Mesothelial cell of epicardium (in vitro differentiated cells): ENCODE data around the gene CCDC159. TPM values are rescaled to one million over a fixed set of nuclear protein-coding genes. Genes with fewer than 3 reads are reported as not detected.

Experiments
- DNase-seq, 2 experiments: peaks; one replicate each; pipeline ENCODE4 v3.0.0; 2021; ENCODE audit warnings: low spot score in 2 of 2; ENCODE audit not compliant: unreplicated experiment in 2 of 2
- H3K27ac Mint-ChIP-seq: 2 replicates; pipeline ENCODE4 v1.8.0; 2021; ENCODE audit warnings: mixed read lengths
- H3K27me3 Mint-ChIP-seq: 2 replicates; pipeline ENCODE4 v1.8.0; 2021; ENCODE audit warnings: low read depth, mixed read lengths
- H3K36me3 Mint-ChIP-seq: 2 replicates; pipeline ENCODE4 v1.8.0; 2021; ENCODE audit warnings: mixed read lengths
- H3K4me1 Mint-ChIP-seq: 2 replicates; pipeline ENCODE4 v1.8.0; 2021; ENCODE audit warnings: mixed read lengths
- H3K4me3 Mint-ChIP-seq: 2 replicates; pipeline ENCODE4 v1.8.0; 2021; ENCODE audit warnings: mild to moderate bottlenecking, moderate library complexity, mixed read lengths
- H3K9me3 Mint-ChIP-seq: 2 replicates; pipeline ENCODE4 v1.8.0; 2021; ENCODE audit warnings: mixed read lengths
- total RNA-seq: library from RNA; stranded (reverse); gene quantifications from 3 replicates; pipeline ENCODE4 v1.2.1, GENCODE V29; 2021
- TF ChIP-seq, protein P1 (sequence below): fragments of 200-600 bp; sonication (generic); IDR thresholded peaks from one replicate; pipeline ENCODE4 v1.5.0; 2021; ENCODE audit warnings: antibody characterized with exemption; ENCODE audit not compliant: unreplicated experiment

The CCDC159 gene
- total RNA-seq, 1 donor from 2014 or later: 29.6 TPM

GRCh38 chr19:11382898-11383705 is 36.8 kb downstream of the CCDC159 start:
- Mint-ChIP-seq H3K9me3 (no peaks in the 10 kb centered on the region), H3K27ac (no peak overlapping the region), H3K4me1 (peaks cover 18% of the 10 kb centered on the region), H3K4me3 (peak overlapping the region; percentile 84), H3K36me3 (no peaks in the 10 kb centered on the region), H3K27me3 (peaks cover 25% of the 10 kb centered on the region)
- TF ChIP-seq, protein P1, sequence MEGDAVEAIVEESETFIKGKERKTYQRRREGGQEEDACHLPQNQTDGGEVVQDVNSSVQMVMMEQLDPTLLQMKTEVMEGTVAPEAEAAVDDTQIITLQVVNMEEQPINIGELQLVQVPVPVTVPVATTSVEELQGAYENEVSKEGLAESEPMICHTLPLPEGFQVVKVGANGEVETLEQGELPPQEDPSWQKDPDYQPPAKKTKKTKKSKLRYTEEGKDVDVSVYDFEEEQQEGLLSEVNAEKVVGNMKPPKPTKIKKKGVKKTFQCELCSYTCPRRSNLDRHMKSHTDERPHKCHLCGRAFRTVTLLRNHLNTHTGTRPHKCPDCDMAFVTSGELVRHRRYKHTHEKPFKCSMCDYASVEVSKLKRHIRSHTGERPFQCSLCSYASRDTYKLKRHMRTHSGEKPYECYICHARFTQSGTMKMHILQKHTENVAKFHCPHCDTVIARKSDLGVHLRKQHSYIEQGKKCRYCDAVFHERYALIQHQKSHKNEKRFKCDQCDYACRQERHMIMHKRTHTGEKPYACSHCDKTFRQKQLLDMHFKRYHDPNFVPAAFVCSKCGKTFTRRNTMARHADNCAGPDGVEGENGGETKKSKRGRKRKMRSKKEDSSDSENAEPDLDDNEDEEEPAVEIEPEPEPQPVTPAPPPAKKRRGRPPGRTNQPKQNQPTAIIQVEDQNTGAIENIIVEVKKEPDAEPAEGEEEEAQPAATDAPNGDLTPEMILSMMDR: peak; percentile 85
- no peak for DNase-seq

DNA sequence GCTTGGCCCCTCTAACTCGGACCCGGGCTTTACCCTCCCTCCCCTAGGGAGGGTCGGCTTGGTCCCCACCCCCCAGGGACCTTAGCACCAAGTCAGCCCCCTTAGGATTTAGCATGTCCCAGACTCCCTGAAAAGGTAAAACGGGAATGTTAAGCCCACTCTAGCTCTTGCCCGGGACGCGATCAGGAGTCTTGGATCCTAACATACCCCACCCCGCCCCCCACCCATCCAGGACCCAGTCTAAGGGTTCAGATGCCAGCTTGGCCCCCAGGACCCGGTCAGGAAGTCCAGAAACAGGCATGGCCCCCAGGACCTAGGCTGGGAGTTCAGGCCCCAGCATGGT is 37.4 kb downstream of the CCDC159 start:
- peak overlapping the region; percentile 84 for H3K4me3 Mint-ChIP-seq
- DNase-seq: no peak
- TF ChIP-seq, protein P1: no peak
- H3K27me3 Mint-ChIP-seq: peaks cover 25% of the 10 kb centered on the region
- H3K36me3 Mint-ChIP-seq: no peaks in the 10 kb centered on the region
- no peak overlapping the region for H3K27ac Mint-ChIP-seq
- H3K4me1 Mint-ChIP-seq: peaks cover 18% of the 10 kb centered on the region
- H3K9me3 Mint-ChIP-seq: no peaks in the 10 kb centered on the region

DNA sequence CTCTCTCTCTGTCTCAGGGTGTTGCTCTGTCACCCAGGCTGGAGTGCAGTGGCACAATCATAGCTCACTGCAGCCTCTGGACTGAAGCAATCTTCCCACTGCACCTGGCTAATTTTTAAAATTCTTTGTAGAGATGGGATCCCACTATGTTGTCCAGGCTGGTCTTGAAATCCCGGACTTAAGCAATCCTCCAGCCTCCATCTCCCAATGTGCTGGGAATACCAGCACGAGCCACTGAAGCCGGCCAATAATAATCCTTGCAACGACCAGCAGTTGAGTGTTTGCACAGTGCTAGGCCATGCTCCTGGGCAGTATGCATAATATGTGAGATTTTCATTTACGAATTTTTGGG is 38.4 kb downstream of the CCDC159 start:
- H3K4me3 Mint-ChIP-seq: peak overlapping the region; percentile 50
- TF ChIP-seq, protein P1: no peak
- H3K4me1 Mint-ChIP-seq: peaks cover 18% of the 10 kb centered on the region
- no peak overlapping the region for H3K27ac Mint-ChIP-seq
- H3K9me3 Mint-ChIP-seq: no peaks in the 10 kb centered on the region
- no peaks in the 10 kb centered on the region for H3K36me3 Mint-ChIP-seq
- peaks cover 25% of the 10 kb centered on the region for H3K27me3 Mint-ChIP-seq
- DNase-seq: no peak

GRCh38 chr19:11387162-11388034 is 41.1 kb downstream of the CCDC159 start:
- H3K4me3 Mint-ChIP-seq: no peak overlapping the region
- H3K9me3 Mint-ChIP-seq: no peaks in the 10 kb centered on the region
- no peaks in the 10 kb centered on the region for H3K36me3 Mint-ChIP-seq
- H3K4me1 Mint-ChIP-seq: peaks cover 4% of the 10 kb centered on the region
- no peak for DNase-seq
- H3K27me3 Mint-ChIP-seq: peaks cover 13% of the 10 kb centered on the region
- TF ChIP-seq, protein P1: no peak
- H3K27ac Mint-ChIP-seq: no peak overlapping the region

DNA sequence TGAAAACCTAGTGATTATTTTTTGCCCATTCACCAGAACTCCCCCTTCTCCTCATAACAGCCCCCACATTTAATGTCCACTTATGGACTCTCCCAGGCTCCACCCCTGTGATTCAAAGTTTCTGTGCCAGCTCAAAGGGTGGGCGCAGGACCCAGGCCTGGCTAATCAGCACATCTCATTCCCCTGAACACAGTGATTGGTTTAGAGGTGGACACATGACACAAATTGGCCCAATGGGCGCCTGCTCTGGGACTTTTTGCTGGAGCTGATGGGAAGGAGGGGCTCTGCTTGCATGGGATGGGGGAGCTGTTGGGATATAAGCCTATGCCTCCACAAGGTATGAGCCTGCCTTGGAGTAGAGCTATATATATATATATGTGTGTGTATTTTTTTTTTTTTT is 44.0 kb downstream of the CCDC159 start:
- H3K4me3 Mint-ChIP-seq: no peak overlapping the region
- no peaks in the 10 kb centered on the region for H3K27me3 Mint-ChIP-seq
- no peak for DNase-seq
- H3K4me1 Mint-ChIP-seq: no peaks in the 10 kb centered on the region
- H3K27ac Mint-ChIP-seq: no peak overlapping the region
- H3K9me3 Mint-ChIP-seq: no peaks in the 10 kb centered on the region
- H3K36me3 Mint-ChIP-seq: no peaks in the 10 kb centered on the region
- TF ChIP-seq, protein P1: no peak
